Raji (cell line): ENCODE measurements around the gene MAPKAPK2.

ENCODE experiments used
- POLR2A ChIP-seq: IDR thresholded peaks from 2 replicates; pipeline ENCODE4 v1.6.1; 2011; ENCODE audit warnings: low read depth, low read length, control low read depth; ENCODE audit not compliant: insufficient read depth

Gene MAPKAPK2

GRCh38 chr1:206655471-206655882 lies 29.2 kb upstream of the MAPKAPK2 start:
- TF ChIP-seq POLR2A = no peak

GRCh38 chr1:206656936-206657335 lies 27.8 kb upstream of the MAPKAPK2 start:
- no peak for TF ChIP-seq POLR2A

GRCh38 chr1:206657751-206658150 lies 27.0 kb upstream of the MAPKAPK2 start:
- TF ChIP-seq POLR2A = no peak

GRCh38 chr1:206658264-206658980 lies 26.3 kb upstream of the MAPKAPK2 start:
- no peak for TF ChIP-seq POLR2A

GRCh38 chr1:206658981-206659273 lies 25.8 kb upstream of the MAPKAPK2 start:
- TF ChIP-seq POLR2A = no peak

- no peak for TF ChIP-seq POLR2A
These were observed 24.6 kb upstream of the MAPKAPK2 start for GRCh38 chr1:206660136-206660535.

GRCh38 chr1:206661161-206661820 lies 23.4 kb upstream of the MAPKAPK2 start:
- TF ChIP-seq POLR2A = no peak

GRCh38 chr1:206662396-206663092 lies 22.2 kb upstream of the MAPKAPK2 start:
- TF ChIP-seq POLR2A = no peak

GRCh38 chr1:206663362-206663761 lies 21.3 kb upstream of the MAPKAPK2 start:
- no peak for TF ChIP-seq POLR2A

- TF ChIP-seq POLR2A = no peak
These were observed 20.7 kb upstream of the MAPKAPK2 start for GRCh38 chr1:206663832-206664652.

GRCh38 chr1:206664740-206665139 lies 20.0 kb upstream of the MAPKAPK2 start:
- TF ChIP-seq POLR2A = no peak

GRCh38 chr1:206666031-206666561 lies 18.6 kb upstream of the MAPKAPK2 start:
- TF ChIP-seq POLR2A = no peak

- no peak for TF ChIP-seq POLR2A
These were observed 17.6 kb upstream of the MAPKAPK2 start for GRCh38 chr1:206666954-206667665.

- no peak for TF ChIP-seq POLR2A
These were observed 16.4 kb upstream of the MAPKAPK2 start for GRCh38 chr1:206668351-206668750.
